Peyer's patch (tissue), 4 donors: Measurements from ENCODE around the gene SPACDR.
A peak's percentile ranks its signal among the peaks of the same experiment; 100 is the strongest.

ENCODE experiments used
- CTCF ChIP-seq, 6 experiments: fragments of 450-650 bp in 4 of 6; fragments of 200-600 bp in 2 of 6; sonication (generic) in 1 of 6; IDR thresholded peaks; one replicate each; pipeline ENCODE4 v1.5.1; 2017 to 2019; ENCODE audit warnings: antibody characterized with exemption in 6 of 6, mild to moderate bottlenecking in 3 of 6, moderate library complexity in 1 of 6
- POLR2A ChIP-seq, 2 donors: fragments of 450-650 bp; IDR thresholded peaks; one replicate each; pipeline ENCODE4 v1.5.1; 2017; ENCODE audit warnings: antibody characterized with exemption in 2 of 2, mild to moderate bottlenecking in 2 of 2, moderate library complexity in 2 of 2

GRCh38 chr7:100465702-100466311, 1.7 kb upstream of the SPACDR start:
- TF ChIP-seq CTCF (IDR thresholded peaks at IDR 0.05) = peak in 4 of 6 experiments; percentile 39 to 48 (median 44)
- TF ChIP-seq POLR2A (IDR thresholded peaks at IDR 0.05) = no peak
